SHP77 (cell line): Measurements from ENCODE around the gene LRRC72.
"Not testable (repeated sequence)": the region's sequence is repeated elsewhere in the genome, so short reads cannot be mapped to it uniquely, and the experiment has no call there.

Source experiments
- DNase-seq, 2 experiments: peaks; one replicate each; lab custom pipeline; 2025; lab: John Stamatoyannopoulos, UW

The LRRC72 gene

DNA sequence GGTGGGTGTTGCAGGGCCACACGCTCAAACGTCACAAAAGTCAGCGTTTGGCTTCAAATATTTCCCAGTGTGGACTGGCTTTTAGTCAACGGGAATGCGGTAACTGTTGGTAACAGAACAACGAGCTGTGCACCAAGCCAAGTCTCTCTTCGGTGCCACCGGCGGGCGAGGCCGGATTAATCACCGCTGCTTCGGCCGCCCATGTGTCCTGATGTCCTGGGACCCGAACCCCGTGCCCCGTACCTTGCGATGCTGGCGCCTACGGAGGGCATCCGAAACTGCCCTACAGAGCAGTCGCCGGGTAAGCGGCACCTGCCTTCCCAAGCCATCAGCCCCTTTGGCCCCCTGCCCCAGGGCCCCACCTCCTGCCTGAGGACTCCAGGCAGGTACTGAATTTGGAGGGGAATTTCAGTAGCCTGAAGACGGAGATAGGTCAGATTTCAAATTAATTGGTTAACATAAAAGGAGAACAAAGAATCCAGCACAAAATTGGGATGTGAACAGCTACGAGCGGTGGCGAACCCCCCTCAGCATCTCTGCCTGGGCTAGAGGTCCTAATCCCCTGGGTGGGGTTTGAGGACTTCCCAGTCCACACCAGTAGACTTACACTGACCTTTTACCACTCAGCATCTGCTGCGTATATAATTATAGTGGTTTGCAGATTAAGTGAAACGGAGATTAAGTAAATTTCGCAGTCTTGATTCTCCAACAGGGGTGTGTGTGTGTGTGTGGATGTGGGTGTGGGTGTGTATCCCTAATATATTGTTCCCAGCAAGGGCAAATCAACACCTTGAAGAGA is at the start of gene LRRC72:
LRRC72 (plus strand) TSS at position 84 of the 799 bp plus-strand sequence; CDS start at position 212, 128 bp downstream.
- no peak for DNase-seq

DNA sequence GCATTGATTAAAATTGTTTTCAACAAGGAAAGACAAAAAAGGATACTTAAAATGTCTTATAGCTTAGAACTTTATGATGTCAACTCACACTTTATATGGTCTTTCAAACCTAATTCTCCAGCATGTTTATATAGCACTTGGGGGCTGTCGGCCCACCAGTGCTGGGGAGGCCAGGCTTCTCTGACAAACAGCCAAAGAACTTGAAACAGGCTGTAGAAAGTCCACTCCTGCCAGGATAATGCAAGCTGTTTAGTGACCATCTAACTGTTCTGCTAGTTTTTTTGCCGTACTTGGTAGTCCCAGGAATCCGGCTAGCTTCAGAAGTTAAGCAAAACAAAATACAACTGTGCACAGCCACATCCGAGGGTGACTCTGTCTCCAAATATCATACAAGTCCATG is 47.5 kb upstream of the LRRC72 start:
- DNase-seq = no peak

DNA sequence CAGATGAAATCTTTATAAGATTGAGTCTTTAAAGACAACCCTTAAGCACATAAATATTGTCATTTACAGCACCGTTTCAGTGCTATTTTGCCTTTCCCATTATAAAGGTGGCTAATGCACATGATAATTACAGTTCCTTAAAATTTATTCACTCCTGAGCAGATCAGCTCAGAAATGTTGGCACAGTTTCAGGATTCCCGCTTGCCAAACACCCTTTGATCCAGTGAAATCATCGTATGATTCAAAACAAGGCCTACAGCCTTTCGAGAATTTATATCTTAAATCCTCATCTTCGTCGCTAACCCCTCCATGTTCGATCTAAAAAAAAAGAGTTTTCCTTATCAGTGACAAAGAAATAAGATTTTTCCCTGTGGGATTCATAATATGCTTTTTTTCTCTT is 47.0 kb upstream of the LRRC72 start:
- DNase-seq = no peak

DNA sequence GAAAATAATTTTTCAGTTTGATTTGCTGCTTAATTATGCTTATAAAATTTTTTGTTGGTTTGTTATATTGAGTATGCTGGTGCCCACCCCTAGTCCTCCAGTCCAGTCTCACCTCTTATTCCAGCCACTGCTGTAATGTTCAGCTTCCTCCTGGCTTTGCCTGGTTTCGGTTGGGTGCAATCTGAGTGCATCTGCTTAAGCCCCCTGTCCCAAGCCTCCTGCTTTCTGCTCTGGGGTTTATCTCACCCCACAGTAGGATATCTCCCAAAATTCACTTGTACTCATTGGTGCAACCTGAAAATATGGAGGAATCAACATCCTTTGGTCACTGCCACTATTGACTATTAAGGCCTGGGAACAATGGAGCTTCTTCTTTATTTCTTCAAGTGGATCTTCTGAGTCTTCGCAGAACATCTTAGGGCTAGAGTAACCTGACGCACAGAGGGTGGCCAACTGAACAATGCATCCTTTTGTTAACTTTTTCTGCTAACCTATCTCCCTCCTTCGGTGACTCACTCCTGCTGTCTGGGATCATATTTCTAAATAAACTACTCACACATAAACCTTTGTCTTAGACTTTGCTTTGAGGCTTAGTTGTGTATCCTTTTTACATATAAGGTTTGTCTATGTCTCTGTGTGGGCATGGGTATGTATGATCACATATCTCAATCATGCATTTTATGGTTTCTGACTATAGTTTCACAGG is 42.0 kb upstream of the LRRC72 start:
- DNase-seq = no peak

DNA sequence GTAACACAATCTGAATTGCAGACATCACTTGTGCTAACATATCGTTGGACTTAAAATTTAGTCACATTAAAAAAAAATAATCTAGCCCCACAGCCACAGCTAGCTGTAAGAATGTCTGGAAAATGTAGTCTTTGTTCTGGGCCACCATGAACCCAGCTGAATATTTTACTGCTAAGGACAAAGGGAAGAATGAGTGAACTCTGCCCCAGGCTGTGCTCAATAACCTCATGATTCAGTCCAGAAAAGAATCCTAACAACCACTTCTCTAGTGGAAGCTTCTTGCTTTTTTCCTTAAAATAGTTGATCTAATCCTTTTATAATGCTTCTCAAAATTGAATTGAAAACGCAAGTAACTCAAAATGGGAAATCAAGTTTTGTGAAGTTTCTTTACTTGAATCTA is 35.5 kb upstream of the LRRC72 start:
- no peak for DNase-seq

DNA sequence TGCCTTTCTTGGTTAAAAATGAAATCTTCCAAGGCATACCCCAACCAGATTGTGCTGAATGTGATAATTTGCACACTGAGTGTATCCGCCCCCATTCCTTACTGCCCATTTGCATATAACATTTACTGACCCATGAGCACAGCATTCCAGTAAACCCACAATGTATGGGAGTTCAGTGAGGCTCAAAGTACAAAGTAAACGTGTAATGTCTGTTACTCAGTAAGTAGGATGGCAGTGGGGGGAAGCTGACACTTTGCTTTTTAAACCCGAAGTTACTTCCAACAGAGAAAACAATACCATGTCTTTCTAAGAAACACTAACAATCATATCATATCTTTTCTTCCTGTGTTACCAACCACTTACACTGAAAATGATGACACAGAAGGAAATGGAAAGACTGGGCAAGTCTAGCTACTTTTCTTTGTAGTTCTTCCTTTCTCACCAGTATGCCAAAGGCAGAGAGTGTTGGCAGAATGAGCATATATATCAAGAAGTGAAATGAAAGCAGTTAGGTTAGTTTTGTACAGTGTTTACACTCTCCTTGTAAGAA is 34.0 kb upstream of the LRRC72 start:
- no peak for DNase-seq

DNA sequence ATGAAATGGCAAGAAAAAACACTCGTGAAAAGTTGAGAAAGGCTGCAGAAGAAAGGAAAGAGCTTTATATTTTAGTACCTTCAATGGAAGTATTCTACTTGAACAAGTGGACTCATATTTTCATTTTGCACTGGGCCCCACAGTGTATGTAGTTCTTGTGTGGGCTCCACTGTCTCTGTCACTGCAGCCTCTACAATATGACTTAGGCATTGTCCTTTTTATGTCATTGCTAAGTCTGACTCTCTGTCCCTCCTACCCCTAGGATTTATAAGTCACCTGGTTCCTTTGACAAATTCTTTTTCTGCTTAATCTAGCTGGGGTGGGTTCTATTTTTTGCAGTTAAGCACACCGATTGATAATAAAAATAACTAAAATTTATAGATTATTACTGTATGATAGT is 33.4 kb upstream of the LRRC72 start:
- no peak for DNase-seq

DNA sequence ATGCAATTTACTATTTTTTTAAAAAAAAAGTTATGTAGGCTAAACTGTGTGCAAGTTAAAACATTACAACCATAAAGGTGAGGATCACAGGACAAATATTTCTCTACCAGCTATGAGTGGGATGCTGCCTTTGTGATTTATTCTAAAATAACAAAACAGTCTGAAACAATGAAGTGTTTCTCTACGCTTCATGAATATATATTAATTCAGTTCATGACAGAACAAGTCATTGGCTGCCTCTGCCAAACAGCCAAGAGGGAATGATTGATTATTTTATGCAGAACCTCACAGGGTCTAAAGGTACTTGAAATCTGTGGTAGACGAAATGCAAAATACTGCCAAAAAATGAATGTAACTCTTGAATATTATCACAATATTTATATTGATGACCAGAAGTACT is 32.1 kb upstream of the LRRC72 start:
- no peak for DNase-seq

DNA sequence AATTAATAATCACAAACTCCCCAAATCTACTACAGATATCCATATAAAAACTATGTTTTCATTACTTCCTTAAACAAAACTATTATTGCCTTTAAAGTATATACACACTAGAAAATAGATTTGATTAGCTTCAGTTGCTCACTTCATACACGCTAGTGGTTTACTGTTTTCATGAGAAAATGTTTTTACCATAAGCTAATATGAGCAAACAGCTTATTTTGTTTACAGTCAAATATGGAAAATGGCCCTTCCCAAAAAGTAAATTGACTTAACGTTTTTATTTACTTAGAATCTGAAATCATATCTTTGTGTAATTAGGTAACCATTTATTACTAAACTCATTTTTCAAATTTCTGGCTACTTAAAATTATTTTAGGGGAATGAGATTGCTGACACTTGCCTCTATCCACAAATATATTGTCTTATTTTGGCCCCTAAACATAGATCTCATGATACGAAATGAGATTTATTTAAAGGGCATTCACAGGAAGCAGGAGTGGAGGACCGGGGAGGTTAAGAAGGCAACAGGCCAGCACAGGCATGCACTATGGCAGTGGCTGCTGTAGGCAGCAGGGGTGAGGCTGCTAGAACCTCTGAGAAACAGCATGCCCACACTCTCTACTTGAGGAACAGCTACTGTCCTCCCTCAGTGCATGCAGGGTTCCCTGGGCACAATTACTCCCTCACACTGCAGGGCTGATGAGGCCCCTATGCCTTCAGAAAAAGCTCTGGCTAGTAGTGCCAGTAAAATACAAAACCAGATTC is 31.5 kb upstream of the LRRC72 start:
- DNase-seq = peak in 1 of 2 experiments; percentile 14

DNA sequence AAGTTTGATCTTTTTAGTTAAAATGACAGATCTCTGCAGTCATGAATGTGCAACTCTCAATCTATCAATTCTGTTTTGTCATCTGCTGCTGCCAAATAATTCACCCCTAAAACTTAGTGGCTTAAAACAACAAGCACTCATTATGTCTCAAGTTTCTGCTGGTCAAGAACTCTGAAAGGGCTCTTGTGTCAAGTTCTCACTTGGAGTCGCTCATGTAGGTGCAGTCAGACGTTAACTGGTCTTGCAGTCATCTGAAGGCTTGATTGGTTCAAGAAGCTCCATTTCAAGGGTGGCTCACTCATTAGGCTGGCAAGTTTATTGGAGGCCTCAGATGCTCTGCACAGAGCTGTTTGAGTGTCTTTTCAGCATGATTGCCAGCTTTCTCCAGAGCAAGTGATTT is 28.5 kb upstream of the LRRC72 start:
- no peak for DNase-seq

DNA sequence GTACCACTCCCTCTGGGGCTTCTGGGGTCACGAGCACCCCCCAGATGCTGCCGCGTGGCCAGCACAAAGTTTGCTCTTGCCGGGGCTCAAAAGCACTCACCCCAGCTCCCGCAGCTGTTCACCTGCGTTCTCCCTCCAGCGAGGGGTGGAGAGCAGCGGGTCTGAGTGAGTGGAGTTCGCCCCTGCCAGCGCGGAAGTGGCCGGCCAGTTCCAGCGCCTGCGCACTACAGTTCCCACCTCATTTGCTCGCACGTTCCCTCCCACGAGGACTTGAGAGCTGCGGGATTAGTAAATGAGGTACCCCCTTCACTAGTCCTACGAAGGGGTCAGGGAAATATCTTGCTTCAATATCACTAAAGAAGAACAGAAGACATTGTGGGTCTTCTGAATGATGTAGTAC is 24.3 kb upstream of the LRRC72 start:
- DNase-seq = no peak

DNA sequence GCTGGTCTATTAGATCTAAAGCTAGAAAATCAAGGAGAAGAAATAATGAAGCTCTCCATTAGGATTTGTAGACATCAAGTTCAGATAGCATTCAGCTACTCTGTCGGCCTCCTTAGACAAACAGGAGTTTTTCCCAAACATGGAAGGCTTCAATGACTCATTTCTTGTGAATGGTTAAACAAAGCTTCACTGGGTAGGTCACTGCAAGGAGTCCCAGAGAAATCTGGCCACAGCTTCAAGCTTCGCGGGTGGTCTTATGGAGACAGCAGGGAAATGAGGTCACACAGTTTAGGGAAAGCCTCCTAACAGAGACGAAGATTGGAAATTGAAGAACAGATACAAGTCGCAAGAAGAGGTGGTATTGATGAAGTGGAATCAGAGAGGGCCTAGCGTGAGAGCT is 22.6 kb upstream of the LRRC72 start:
- no peak for DNase-seq

DNA sequence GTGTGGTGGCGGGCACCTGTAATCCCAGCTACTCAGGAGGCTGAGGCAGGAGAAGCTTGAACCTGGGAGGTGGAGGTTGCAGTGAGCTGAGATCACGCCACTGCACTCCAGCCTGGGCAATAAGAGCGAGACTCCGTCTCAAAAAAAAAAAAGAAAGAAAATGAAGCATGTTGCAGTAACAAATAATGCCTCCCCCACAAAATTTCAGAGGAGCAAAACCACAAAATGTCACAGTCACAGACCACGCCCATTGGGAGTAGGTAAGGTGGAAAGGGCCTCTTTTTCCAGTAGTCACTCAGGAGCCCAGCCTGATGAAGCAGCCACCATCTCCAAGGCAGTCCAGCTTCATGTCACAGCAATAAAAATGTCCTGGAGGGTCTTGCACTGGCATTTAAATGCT is 20.2 kb upstream of the LRRC72 start:
- DNase-seq = not testable (repeated sequence)

DNA sequence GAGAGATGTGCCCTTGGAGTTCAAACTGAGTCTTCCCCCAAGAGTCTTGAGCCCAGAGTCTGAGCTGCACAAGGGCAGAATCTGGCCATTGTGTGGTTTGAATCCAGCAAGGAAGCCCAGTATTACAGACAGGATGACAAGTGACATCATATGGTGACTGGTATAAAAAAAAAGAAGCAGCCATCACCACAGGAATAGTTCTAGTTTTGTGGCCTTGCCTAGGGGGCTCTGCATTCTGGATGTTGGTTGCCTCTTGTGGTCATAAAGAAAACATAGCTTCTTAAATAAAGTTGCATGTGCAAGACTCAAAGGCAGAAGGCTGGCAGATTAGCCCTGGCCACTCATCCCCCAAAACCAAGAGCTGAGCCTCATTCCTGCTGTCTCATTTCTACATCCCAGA is 16.8 kb upstream of the LRRC72 start:
- no peak for DNase-seq

DNA sequence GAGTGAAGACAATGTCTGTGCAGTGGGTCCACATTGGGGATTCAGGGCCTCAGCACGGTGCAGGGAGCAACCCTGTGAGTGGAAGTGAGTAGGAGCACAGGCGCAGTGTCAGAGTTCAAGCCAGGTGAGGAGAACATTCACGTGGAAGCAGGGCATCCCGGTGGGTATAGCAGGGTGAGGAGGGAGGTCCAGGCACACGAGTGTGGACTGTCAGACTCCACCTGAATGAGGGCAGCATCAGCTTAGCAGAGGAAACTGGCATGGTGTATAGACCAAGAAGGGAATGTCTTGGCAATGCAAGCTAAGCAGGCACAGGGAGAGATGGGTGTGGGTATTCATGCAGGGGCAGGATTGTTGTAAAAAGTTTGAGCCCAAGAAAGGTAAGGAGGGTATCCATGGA is 15.3 kb upstream of the LRRC72 start:
- DNase-seq = no peak

DNA sequence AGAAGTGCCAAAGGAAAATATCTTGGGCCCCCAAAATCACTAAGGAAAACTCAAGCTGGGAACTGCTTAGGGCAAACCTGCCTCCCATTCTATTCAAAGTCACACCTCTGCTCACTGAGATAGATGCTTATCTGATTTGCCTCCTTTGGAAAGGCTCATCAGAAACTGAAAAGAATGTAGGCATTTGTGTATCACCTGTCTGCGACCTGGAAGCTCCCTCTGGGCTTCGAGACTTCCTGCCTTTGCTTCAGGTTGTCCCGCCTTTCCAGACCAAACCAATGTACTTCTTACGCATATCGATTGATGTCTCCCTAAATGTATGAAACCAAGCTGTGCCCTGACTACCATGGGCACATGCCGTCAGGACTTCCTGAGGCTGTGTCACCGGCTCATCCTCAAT is 14.5 kb upstream of the LRRC72 start:
- no peak for DNase-seq

DNA sequence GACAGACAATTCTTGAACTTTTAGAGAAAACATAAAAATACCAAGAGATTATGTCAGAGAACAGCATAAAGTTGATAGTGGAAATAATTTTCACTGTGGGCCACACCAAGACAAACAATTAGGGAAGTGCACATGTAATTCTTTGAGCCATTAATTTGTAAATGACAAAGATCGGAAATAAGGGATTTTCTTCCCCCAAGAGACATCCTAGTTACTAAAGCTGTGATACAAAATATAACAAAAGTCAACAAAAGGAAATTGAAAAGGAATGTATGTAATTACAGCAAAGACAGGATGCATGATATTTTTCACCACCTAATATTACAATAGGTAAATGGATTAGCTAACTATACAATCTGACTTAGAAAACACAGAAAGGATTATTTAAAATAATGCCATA is 12.4 kb upstream of the LRRC72 start:
- DNase-seq = no peak

DNA sequence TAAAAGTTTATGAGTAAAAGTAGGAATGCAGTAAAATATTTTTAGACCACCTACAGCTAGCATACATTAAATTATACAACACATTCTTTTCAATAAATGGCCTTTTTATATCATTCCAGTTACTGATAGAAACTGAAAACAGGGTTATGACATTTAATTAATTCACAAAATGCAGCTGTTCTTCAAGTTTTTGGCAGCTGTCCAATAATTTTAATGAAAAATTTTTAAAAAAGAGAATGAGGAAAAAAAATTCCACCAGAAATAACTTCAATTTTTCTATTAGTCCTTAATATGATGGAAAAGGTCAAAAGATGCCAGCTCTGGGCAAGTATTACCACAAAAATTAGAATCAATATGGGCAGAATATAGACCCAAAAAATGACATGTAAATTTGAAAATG is 11.9 kb upstream of the LRRC72 start:
- DNase-seq = no peak

DNA sequence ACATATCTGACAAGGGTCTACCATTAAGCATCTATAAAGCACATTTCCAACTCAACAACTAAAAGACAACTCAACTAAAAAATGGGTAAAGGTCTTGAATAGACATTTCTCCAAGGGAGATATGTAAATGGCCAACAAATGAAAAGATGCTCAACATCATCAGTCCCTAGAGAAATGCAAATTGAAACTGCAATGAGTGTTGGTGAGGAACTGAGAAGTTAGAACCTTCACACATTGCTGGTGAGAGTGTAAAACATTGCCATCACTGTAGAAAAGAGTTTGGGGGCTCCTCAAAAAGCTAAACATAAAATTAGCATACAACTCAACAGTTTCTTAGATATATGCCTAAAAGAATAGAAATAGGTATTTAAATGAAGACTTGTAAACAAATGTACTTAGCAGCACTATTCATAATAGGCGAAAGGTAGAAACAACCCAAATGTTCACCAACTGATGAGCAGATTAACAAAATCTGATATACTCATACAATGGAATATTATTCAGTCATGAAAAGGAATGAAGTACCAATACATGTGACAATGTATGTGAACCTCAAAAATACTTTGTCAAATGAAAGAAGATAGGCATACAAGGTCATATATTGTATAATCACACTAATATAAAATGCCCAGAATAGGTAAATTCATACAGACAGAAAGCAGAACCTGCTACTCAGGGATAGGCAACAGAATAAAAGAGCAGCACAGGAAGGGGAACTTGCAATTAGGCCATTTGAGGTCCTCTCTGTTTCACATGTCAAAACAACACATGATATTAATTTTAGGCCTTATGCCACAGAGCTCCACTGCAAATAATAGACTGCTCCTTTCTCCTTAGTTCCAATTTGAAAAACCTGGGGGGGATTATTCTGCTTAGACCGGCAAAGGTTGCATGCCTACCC is 10.6 kb upstream of the LRRC72 start:
- DNase-seq = no peak

DNA sequence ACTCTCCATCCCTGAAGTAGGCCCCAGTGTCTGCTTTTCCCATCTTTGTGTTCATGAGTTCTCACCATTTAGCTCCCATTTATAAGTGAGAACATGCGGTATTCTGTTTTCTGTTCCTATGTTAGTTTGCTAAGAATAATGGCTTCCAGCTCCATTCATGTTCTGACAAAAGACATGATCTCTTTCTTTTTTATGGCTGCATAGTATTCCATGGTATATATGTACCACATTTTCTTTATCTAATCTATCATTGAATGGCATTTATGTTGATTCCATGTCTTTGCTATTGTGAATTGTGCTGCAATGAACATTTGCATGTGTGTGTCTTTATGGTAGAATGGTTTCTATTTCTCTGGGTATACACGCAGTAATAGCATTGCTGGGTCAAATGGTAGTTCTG is 6.6 kb upstream of the LRRC72 start:
- DNase-seq = not testable (repeated sequence)

DNA sequence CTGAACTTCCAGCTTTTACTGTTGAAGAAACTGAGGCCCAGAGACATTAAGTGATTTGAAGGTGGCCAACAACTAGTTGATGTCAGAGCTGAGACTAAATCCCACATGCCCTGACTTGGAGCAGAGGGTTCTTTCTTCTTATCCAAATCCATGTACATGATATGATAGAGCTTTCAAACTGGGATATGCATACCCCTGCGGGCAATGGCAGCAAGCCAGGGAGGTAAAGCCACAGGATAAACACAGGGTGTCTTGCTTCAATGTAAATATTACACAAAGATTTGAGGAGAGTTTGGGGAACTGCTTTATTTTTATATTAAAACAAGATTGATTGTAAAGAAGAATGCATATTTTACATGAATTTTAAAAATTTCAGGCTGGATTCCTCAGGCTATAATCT is 2.3 kb upstream of the LRRC72 start:
- peak in 1 of 2 experiments; percentile 7 for DNase-seq

DNA sequence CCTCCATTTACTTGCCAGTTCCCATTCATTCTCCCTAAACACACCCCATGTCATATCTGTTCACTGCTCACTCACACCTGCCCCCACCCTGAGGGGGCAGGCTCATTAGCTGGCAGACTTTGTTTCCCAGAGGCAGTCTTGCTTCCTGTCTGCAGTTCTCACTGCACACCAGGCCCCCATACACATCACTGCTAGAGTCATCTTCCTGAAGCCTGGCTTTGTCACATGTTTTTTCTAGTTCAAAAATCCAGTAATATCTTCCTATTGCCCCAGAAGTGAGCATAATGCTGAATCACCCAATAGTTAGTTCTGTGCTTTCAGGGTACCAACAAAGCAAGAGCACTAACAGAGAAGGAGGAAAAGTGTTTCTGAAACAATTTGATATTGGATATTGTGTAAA is 1.9 kb downstream of the LRRC72 start:
- no peak for DNase-seq
